Stimulated activated CD4-positive, alpha-beta T cell treated with anti-CD3 and anti-CD28 coated beads, Interleukin-1b, Interleukin-23, amount 100 ng/mL, for 48 hours (primary cell): ENCODE data around the gene MEGF8.
A peak's percentile ranks its signal among the peaks of the same experiment; 100 is the strongest.

Experiments used
- DNase-seq: peaks from one replicate; pipeline ENCODE4 v3.0.0-alpha.2; 2020

MEGF8 gene

GRCh38 chr19:42286349-42287016 lies 39.0 kb upstream of the MEGF8 start:
- no peak for DNase-seq

- DNase-seq = no peak
These were observed 38.2 kb upstream of the MEGF8 start for GRCh38 chr19:42287017-42287826.

GRCh38 chr19:42287827-42288107 lies 37.7 kb upstream of the MEGF8 start:
- DNase-seq = no peak

GRCh38 chr19:42288387-42288786 lies 37.0 kb upstream of the MEGF8 start:
- DNase-seq = no peak

- no peak for DNase-seq
These were observed 36.4 kb upstream of the MEGF8 start for GRCh38 chr19:42288881-42289555.

GRCh38 chr19:42289556-42290041 lies 35.8 kb upstream of the MEGF8 start:
- DNase-seq = no peak

GRCh38 chr19:42290136-42290522 lies 35.3 kb upstream of the MEGF8 start:
- no peak for DNase-seq

- no peak for DNase-seq
These were observed 34.7 kb upstream of the MEGF8 start for GRCh38 chr19:42290523-42291434.

- DNase-seq = no peak
These were observed 34.0 kb upstream of the MEGF8 start for GRCh38 chr19:42291435-42291810.

GRCh38 chr19:42292042-42292960 lies 33.1 kb upstream of the MEGF8 start:
- no peak for DNase-seq

GRCh38 chr19:42292963-42293362 lies 32.5 kb upstream of the MEGF8 start:
- no peak for DNase-seq

GRCh38 chr19:42293540-42293939 lies 31.9 kb upstream of the MEGF8 start:
- no peak for DNase-seq

GRCh38 chr19:42293948-42294347 lies 31.5 kb upstream of the MEGF8 start:
- no peak for DNase-seq

- DNase-seq = no peak
These were observed 30.8 kb upstream of the MEGF8 start for GRCh38 chr19:42294471-42295137.

GRCh38 chr19:42295342-42295741 lies 30.1 kb upstream of the MEGF8 start:
- DNase-seq = no peak

GRCh38 chr19:42295831-42296525 lies 29.5 kb upstream of the MEGF8 start:
- peak; percentile 84 for DNase-seq

GRCh38 chr19:42297039-42297438 lies 28.4 kb upstream of the MEGF8 start:
- no peak for DNase-seq

- DNase-seq = no peak
These were observed 23.7 kb upstream of the MEGF8 start, which contains the start of gene PRR19 for GRCh38 chr19:42301646-42302203. Gene PRR19 (plus strand): TSS chr19:42302132. CDS start chr19:42309585, 7,453 bp downstream.

GRCh38 chr19:42303101-42303464 lies 22.4 kb upstream of the MEGF8 start:
- no peak for DNase-seq

- no peak for DNase-seq
These were observed 21.6 kb upstream of the MEGF8 start for GRCh38 chr19:42303876-42304275.
